HG03039 (cell line): ENCODE measurements around the gene MRM2.

Source experiments
- ATAC-seq: cut with Tn5 transposase; IDR thresholded peaks from one replicate; pipeline ENCODE4 v1.9.1; 2021; ENCODE audit warnings: mild to moderate bottlenecking, moderate library complexity; ENCODE audit not compliant: unreplicated experiment

The MRM2 gene

GRCh38 chr7:2209146-2209960 lies 32.7 kb downstream of the MRM2 start:
- peak; percentile 54 for ATAC-seq

GRCh38 chr7:2208712-2209111 lies 33.3 kb downstream of the MRM2 start:
- ATAC-seq, result no peak

DNA sequence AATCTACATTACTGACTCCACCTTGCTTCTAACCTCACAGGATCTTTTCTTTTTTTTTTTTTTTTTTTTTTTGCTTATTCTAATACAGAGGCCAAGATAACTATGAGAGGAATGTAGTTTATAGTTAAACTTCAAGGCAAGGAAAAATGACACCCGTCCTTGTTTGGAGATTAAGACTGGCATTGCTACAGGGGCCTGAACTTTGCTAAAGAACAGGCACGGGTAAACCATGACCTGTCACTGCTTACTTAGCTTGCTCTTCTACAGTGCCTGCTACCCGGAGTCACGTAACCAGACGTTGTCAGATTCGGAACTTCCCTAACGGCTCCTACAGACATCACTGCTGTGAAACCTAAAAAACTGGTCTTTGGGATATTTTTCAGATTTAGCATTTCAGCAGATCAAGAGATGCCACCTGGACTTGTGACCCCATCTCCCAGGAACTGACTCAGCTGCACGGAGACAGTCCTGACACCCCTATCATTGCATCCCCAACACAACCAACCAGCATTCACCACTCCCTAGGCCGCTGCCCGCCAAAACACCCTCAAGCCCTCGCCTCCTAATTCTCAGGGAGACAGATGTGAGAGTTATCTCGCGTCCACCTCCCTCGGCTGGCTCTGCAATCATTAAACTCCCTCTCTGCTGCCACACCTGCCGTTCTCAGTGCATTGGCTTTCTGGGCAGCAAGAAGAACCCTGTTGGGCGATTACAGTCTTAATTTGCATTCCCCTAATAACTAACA lies 36.8 kb downstream of the MRM2 start:
- no peak for ATAC-seq

- ATAC-seq, result no peak
These were observed 37.6 kb downstream of the MRM2 start for GRCh38 chr7:2204446-2204845.

GRCh38 chr7:2203766-2204300 lies 38.2 kb downstream of the MRM2 start:
- ATAC-seq, result no peak

DNA sequence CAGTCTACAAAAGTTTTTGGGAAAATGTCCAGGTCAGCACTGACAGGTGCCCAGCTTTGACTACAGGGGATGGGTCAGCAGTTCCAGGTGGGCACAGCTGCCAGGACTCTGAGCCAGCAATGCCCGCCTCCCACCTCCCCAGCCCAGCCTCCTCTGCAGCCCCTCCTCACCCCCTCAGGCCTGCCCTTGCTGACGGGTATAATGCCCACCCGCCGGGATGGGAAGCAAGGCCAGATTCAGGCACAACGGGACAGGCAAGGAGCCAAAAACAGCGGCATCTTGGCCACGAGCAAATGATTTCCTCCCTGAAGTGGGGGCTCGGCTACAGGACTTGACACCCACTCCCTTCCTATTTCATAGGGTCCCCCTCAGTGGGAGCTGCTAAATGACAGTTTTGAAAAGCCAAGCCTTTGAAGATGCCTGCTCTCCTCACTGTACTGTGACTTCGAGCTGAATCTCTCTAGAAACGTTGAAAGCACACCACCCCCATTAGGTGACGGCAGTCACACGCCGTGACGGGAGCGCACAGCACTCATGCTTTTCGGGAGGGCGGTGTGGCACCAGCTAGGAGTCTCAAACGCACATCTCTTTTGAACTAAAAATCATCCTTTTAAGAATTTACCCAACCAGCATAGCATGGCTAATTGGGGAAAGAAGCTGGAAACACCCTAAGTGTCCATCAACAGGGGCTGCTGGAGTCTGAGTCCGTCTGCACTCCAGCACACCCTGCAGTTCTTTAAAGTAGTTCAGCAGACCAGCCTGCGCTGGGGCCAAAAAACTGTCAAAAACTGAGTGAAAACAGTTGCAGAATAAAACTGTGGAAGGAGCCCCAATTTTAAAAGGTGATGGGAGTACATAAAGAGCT lies 38.9 kb downstream of the MRM2 start:
- ATAC-seq, result no peak

DNA sequence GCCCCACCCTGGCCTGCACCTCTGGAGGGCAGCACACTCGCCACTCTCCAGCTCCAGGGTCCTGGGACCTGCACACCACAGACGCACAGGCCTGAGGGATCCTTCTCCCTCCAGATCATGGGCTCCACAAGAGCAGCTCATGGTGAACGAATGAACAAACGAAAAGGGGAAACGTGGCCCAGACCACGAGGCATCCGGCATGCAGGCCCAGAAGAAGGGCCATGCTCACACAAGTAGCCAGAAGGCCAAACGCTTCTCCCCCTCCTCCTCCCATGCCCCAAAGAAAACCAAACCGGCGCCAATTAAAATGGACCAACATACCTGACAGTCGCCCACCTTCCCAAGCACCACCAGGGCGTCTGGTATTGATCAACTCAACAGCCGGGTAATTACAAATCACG lies 39.6 kb downstream of the MRM2 start:
- no peak for ATAC-seq

- ATAC-seq, result no peak
These were observed 40.2 kb downstream of the MRM2 start for GRCh38 chr7:2201686-2202360.

DNA sequence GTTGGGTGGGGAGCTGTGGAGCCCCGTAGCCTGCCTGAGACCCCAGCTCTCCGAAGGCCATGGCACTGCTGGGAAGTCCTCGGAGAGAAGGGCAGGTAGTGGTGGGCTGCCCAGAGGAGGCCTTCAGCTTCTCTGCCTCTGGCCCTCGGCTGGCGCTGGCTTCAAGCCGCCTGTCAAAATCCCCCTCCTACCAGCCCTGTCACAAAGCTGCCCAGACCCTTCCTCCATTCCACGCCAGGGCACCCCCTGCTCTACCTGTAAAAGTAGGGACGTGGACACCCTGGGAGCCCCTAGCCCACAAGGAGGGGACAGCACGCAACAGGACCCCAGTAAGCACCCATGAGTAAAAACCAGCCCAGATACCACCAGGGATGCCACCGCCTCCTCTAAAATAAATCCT lies 40.9 kb downstream of the MRM2 start:
- ATAC-seq, result no peak

DNA sequence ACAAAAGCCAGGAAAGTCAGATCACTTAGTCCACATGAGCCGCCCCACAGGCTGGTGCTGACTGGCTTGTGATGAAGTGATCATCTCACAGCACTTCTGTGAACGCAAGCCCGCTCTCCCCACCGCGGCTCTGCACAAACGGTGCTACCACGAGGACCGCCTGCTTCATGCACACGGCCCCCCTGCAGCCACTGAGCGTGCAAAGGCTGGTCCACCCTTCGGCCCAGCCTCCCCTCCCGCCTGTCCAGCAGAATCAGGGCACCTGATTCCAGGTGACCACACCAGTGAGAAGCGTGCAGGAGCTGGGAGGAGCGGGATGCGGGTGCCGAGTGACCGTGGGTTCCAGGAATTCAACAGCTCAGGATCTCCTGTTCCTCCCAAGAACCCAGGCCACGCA lies 41.4 kb downstream of the MRM2 start:
- ATAC-seq, result no peak

- ATAC-seq, result no peak
These were observed 41.9 kb downstream of the MRM2 start for GRCh38 chr7:2199956-2200583.

DNA sequence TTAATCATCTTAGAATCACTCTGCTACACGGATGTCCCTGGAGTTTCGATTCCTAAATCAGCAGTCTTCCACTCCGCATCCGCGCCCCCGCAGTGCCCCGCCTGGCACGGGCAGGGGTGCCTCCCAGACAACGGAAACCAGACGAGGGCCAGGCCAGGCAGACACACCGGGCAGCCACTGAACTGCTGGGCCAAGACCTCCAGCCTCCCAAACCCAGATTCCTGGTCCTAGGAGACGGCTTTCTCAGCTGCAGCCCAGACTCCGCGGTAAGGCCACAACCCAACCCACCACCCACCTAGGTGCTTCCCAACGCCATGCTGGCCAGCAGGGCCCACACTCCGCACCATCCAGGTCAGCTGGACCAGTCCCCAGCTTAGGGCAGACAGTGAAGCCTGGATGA lies 42.5 kb downstream of the MRM2 start:
- ATAC-seq, result no peak

- ATAC-seq, result no peak
These were observed 43.2 kb downstream of the MRM2 start for GRCh38 chr7:2198760-2199159.

GRCh38 chr7:2198206-2198605 lies 43.8 kb downstream of the MRM2 start:
- no peak for ATAC-seq

GRCh38 chr7:2197436-2198155 lies 44.4 kb downstream of the MRM2 start:
- no peak for ATAC-seq

DNA sequence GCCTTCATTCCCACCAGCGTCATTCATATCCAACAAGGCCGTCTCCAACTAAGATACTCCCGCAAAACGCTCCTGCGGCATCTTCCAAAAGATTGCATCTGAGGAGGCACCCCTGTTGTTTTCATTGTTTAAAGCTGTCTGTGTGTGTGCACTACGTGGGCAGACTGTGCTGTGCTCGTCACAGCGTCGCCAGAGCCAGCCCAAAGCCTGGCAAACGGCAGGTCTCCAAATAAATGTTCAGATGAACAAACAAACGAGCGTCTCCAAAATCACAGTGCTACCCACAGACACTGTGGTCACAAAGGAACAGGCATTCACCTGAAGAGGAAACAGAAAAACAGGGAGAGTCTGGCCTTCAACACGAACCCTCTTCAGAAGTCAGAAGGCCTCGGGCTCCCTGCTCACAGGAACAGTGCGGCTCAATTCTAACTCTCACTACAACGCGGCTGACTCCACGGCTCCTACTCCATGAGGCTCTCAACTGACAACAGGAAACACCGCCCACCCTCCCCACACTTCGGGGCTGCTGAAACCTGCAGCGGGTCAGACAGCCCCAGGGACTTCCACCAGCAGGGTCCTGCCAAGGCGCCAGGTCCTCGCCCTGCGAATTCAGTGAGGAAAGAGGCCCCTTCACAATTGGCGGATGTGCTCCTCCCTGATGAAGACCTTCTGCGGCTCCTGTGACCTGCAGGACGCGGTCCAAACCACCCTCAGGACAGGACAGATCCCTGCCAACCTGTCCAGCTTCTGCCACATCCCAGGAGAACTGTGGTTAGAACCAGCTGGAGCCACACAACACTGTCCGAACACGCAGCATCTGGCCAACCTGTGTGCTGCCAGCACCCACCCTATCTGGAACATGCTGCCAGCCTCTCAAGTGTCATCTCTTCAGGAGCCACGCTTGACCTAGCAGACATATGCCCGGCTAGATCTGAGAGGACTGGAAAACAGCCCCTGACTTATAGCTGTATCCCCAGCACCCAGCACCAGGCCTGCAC lies 45.3 kb downstream of the MRM2 start:
- ATAC-seq, result no peak

DNA sequence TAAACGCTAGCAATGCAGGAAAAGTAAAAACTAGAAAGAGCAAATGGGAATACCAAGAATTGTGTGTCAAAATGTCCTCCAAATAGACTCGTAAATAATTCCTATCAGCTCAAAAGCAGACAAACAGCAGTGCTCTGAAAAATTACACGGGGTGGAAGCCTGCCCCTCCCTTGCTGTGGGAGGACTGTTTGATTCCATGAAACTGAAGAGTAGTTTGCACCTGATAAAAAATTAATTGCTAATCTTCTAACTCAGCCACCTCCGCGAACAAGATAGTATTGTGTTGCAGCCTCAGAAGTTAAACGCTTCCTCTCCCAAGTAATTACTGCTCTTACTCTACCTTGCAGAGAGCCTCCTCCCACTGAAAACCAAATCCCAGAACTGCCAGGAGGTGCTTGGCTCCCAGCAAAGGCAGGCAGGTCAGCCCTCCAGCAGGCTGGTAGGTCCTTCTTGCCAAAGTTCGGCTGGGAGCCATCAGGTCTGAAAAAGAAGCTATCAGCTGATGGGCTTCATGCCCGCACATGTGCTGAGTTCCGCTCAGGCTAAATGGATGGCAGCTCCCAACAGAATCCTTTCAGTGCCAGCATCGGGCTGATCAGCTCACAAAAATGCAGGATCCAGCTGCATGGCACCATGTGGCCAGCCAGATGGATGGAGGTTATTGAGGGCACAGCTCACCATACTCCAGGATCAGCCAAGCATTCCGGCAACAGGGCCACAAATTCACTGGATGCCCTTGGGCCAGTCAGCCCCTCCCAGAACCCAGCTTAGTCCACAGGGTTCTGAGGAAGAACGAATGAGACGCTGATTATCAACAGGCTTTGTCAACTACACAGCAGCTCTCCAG lies 46.4 kb downstream of the MRM2 start:
- no peak for ATAC-seq
